ENCODE results near the gene CIB1. TPM values are rescaled to one million over a fixed set of nuclear protein-coding genes. Genes with fewer than 3 reads are reported as not detected.

CIB1 gene
- polyA plus RNA-seq, 1 of the 3 experiments (the other 2 are of a cell fraction) = 87.9 TPM

DNA sequence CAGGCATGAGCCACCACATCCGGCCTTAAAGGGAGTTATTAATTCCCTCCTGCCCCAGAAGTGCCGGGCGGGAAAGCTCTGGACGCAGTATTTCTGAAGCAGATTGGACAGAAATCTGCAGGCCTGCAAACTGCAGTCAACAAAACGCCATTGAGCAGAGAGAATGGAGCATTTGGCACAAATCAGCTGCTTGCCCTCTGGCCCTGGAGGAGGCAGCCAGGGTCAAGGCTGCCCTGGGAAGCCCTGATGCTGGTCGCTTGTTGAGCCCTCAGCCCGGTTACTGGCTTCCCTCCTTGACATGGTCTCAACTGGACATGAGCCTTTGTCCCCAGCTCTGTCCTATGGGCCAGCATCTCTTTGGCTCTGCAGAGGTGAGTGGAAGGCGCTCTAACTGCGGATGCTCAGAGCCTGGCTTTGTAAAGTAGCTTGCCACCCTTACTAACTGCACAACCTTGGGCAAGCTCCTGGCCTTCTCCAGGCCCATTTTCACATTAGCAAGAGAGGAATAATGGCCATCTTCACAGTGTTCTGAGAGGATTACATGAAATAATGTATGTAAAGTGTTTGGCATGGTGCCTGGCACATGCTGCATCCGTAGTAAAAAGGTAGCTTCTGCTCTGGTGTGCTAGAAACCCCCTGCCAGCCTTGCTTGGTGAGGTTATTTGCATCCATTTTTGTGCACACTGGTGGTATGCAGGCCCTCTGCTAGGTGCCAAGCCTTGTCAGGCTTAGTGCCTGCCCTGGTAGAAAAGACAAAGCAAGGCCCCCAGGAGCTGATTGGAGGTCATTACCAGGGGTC, 28.5 kb downstream of the CIB1 start:
- ChIA-PET POLR2A (interaction anchor here (1.1 to 1.5 kb wide), 2 partner anchors 10 to 13 kb away, joined by 3 to 7 read pairs; no protein-coding TSS in a partner anchor), CTCF (interaction anchor here (0.9 to 9.0 kb wide), 9 partner anchors 11 to 443 kb away, joined by 3 to 74 read pairs (median 4); partner anchors contain the start of genes AP3S2, CIB1 and GDPGP1)
- WGBS (ENCODE audit: low lambda C conversion rate) = 88% methylated on average over 6 of the region's 10 CpGs
- Histone ChIP-seq H4K20me1 (ENCODE audit: insufficient read depth) (0 out of 2 replicates have a peak, but pooled peaks cover 4% of the 10 kb centered on the region), H3K9me3 (no peaks in the 10 kb centered on the region), H3K9ac (no peak overlapping the region), H3K4me2 (no peak overlapping the region), H3K36me3 (replicated peaks in 1 of 2; ENCODE audit: control insufficient read depth in 1 of 2, insufficient read depth in 2 of 2, low read length in 1 of 2) (peaks cover 3 to 11% of the 10 kb centered on the region in 2 experiments), H2AFZ (ENCODE audit: low read depth) (no peak overlapping the region), H3K79me2 (ENCODE audit: insufficient read depth) (peaks cover 49% of the 10 kb centered on the region), H3K9me2 (no peaks in the 10 kb centered on the region), H3K27me3 (ENCODE audit: insufficient read depth) (no peaks in the 10 kb centered on the region), H3K27ac (ENCODE audit: low read depth in 2 of 2, low read length in 1 of 2) (no peak overlapping the region; a peak in 1 of 4 replicates), H3K4me1 (ENCODE audit: control insufficient read depth in 1 of 2, insufficient read depth in 2 of 2, low read depth in 1 of 2, low read length in 1 of 2) (peaks cover 3 to 55% of the 10 kb centered on the region in 2 experiments; a peak in 3 of 4 replicates), H3F3A (replicated peaks; ENCODE audit: insufficient read depth) (peaks cover under 1% of the 10 kb centered on the region), H3K4me3 (ENCODE audit: low read depth in 2 of 2, low read length in 1 of 2) (no peak overlapping the region)
- DNase-seq = peak; percentile 9
- TF ChIP-seq EP300 (IDR thresholded peaks at IDR 0.05; ENCODE audit: borderline replicate concordance in 1 of 2, low read depth in 1 of 2, low read length in 1 of 2) (no peak), RAD21 (IDR thresholded peaks at IDR 0.05; ENCODE audit: low read length) (no peak), RFX5 (IDR thresholded peaks at IDR 0.05; ENCODE audit: low read length) (no peak), FOSL2 (IDR thresholded peaks at IDR 0.05; ENCODE audit: borderline replicate concordance, low read depth) (no peak), FOXM1 (IDR thresholded peaks at IDR 0.05; ENCODE audit: low read depth) (no peak), NFIC (IDR thresholded peaks at IDR 0.05; ENCODE audit: borderline replicate concordance) (no peak), USF1 (IDR thresholded peaks at IDR 0.05; ENCODE audit: borderline replicate concordance, low read depth) (no peak), TEAD4 (IDR thresholded peaks at IDR 0.05; ENCODE audit: borderline replicate concordance, insufficient read depth) (no peak), RCOR1 (IDR thresholded peaks at IDR 0.05; ENCODE audit: low read length) (no peak)

- Histone ChIP-seq H3K4me2 (no peak overlapping the region), H3K9me2 (no peaks in the 10 kb centered on the region), H2AFZ (ENCODE audit: low read depth) (no peak overlapping the region), H3K27ac (ENCODE audit: low read depth in 2 of 2, low read length in 1 of 2) (no peak overlapping the region; a peak in 1 of 4 replicates), H3K4me3 (ENCODE audit: low read depth in 2 of 2, low read length in 1 of 2) (no peak overlapping the region), H3K9me3 (no peaks in the 10 kb centered on the region), H3K36me3 (replicated peaks in 1 of 2; ENCODE audit: control insufficient read depth in 1 of 2, insufficient read depth in 2 of 2, low read length in 1 of 2) (peaks cover under 1 to 11% of the 10 kb centered on the region in 2 experiments), H3K79me2 (ENCODE audit: insufficient read depth) (peaks cover 49% of the 10 kb centered on the region), H3F3A (replicated peaks; ENCODE audit: insufficient read depth) (peaks cover 5% of the 10 kb centered on the region), H3K4me1 (ENCODE audit: control insufficient read depth in 1 of 2, insufficient read depth in 2 of 2, low read depth in 1 of 2, low read length in 1 of 2) (peaks cover 3 to 50% of the 10 kb centered on the region in 2 experiments; a peak in 2 of 4 replicates), H4K20me1 (ENCODE audit: insufficient read depth) (0 out of 2 replicates have a peak, but pooled peaks cover 4% of the 10 kb centered on the region), H3K9ac (no peak overlapping the region), H3K27me3 (ENCODE audit: insufficient read depth) (no peaks in the 10 kb centered on the region)
- DNase-seq = no peak
- ChIA-PET CTCF (interaction anchor here (1.0 to 9.0 kb wide), 4 partner anchors 12 to 60 kb away, joined by 3 to 74 read pairs (median 19); partner anchors contain the start of gene CIB1), POLR2A (interaction anchor here (4.2 kb wide), 1 partner anchor 12 kb away, joined by 35 read pairs; no protein-coding TSS in a partner anchor)
- TF ChIP-seq, protein P1, sequence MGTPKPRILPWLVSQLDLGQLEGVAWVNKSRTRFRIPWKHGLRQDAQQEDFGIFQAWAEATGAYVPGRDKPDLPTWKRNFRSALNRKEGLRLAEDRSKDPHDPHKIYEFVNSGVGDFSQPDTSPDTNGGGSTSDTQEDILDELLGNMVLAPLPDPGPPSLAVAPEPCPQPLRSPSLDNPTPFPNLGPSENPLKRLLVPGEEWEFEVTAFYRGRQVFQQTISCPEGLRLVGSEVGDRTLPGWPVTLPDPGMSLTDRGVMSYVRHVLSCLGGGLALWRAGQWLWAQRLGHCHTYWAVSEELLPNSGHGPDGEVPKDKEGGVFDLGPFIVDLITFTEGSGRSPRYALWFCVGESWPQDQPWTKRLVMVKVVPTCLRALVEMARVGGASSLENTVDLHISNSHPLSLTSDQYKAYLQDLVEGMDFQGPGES (IDR thresholded peaks at IDR 0.05; ENCODE audit: low read depth, low read length) = no peak
- no peak for TF ChIP-seq GATA2 (CRISPR knock-in tag; IDR thresholded peaks at IDR 0.05)
- no peak for TF ChIP-seq EZH2phosphoT487 (IDR thresholded peaks at IDR 0.05; ENCODE audit: borderline replicate concordance, low read depth)
- no peak for TF ChIP-seq RAD21 (IDR thresholded peaks at IDR 0.05; ENCODE audit: low read length)
- no peak for TF ChIP-seq MEF2A (IDR thresholded peaks at IDR 0.05; ENCODE audit: borderline replicate concordance, low read depth)
- TF ChIP-seq TCF12 (IDR thresholded peaks at IDR 0.05) = no peak
- TF ChIP-seq GABPA (IDR thresholded peaks at IDR 0.05; ENCODE audit: low read depth) = no peak
- no peak for TF ChIP-seq NFIC (IDR thresholded peaks at IDR 0.05; ENCODE audit: borderline replicate concordance)
- TF ChIP-seq NRF1 (IDR thresholded peaks at IDR 0.05; ENCODE audit: low read depth, low read length) = no peak
- TF ChIP-seq CTCF (IDR thresholded peaks at IDR 0.05) = no peak
- WGBS (ENCODE audit: low lambda C conversion rate) = 77% methylated on average over 4 of the region's 8 CpGs
These were observed 29.8 kb downstream of the CIB1 start for GRCh38 chr15:90203922-90204321.

Measured in SK-N-SH (cell line).